HG02981 (cell line): Measurements from ENCODE around the gene HAPLN1.
"Not testable (repeated sequence)": the region's sequence is repeated elsewhere in the genome, so short reads cannot be mapped to it uniquely, and the experiment has no call there.

Experiments used
- ATAC-seq: cut with Tn5 transposase; IDR thresholded peaks from one replicate; pipeline ENCODE4 v1.9.1; 2021; ENCODE audit warnings: mild to moderate bottlenecking, moderate library complexity; ENCODE audit not compliant: unreplicated experiment

Gene HAPLN1

DNA sequence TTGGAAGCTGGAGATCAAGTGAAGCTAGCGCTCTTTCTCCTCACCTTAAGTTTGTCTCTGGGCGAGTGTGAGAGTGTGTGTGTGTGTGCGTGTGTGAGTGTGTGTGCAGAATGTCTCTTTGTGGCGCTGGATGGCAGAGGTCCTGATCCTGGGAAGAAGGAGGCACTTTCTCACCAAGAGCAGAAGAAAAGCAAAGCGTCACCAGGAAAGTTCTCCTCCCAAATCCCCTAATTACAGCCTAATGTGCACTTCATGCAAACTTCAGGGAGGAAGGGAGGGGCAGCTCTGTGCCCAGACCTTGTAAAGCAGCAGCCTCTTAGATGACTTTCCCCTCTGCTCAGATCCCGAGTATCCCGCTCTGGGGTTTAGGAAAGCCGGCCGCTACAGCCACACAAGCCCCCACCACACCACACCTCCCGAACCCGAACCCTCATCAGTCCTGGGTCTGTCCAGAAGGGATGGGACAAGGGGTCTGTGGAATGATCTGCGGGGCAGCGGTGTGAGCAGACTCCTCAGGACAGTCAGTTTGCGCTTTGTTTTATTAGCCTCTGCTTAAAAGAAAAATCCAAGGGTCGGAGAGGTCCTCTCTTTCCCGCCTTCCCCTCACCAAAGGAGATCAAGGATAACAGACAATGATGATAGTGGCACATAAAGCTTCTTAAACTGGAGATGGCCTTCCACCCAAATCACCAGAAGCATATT is at the start of gene HAPLN1:
Gene HAPLN1 (minus strand): TSS at position 20 of the 702 bp plus-strand sequence. CDS start 47,332 bp downstream, outside the sequence.
- no peak for ATAC-seq

DNA sequence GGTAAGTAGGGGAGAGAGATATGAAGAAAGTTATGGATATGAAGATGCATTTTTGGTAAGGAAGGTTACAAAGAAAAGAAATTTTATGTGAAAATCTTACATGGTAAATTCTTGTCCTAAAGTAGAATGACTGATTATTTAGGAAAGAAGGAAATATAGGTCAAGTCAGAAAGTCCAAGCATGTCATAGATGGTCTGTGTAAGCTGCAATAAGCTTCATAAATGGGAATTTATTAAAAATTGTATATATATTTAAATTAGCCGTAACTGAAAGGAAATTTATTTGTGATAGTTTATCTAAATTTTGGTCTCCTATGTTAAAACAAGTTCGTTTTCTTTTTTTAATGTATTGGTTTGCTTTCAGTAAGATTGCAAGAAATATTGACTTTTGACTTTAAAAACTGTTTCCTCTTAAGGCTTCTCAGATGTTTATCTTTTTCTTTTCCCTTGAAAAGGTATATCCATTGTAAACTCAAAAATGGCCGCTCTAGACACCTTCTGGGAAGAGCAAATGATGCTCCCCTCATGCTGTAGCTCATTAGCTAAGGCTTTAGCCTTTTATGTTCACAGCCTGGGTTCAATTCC is 46.8 kb upstream of the HAPLN1 start:
- ATAC-seq = no peak

GRCh38 chr5:83764101-83764500 is 43.4 kb upstream of the HAPLN1 start:
- no peak for ATAC-seq

- no peak for ATAC-seq
Observed at GRCh38 chr5:83760579-83760978, 39.9 kb upstream of the HAPLN1 start.

- no peak for ATAC-seq
Observed at GRCh38 chr5:83752700-83753099, 32.0 kb upstream of the HAPLN1 start.

DNA sequence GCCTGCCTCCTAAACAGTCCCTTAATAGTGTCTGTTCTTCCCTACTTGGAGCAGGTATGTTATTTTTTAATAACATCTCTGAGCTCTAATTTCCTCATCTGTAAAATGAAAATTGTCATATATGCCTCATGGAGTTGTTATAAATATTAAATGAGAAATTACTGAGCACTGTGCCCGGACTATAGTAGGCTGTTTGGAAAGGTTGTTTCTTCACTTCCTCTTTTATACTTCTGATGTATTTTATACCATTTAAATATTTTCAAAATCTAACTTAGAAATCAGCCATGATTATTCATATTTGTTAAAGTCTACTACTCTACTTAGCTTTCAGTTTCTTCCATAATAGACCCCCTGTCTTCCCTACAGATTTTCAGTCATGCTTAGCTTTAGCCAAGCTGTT is 30.5 kb upstream of the HAPLN1 start:
- ATAC-seq = no peak

- ATAC-seq = no peak
Observed at GRCh38 chr5:83750749-83751148, 30.1 kb upstream of the HAPLN1 start.

DNA sequence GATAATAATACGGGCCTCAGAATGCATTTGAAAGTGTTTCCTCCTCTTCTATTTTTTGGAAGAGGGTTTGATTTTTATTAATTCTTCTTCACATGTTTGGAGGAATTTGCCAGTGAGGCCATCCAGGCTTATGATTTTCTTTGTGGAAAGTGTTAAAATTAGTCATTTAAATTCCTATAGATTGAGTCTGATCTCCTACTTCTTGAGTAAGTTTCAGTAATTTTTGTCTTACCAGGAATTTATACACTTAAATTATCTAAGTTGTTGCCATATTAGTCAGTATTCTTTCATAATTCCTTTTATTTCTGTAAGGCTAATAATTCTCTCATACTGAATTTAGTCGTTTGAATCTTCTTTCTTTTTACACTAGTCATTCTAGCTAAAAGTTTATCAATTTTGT is 25.2 kb upstream of the HAPLN1 start:
- no peak for ATAC-seq

GRCh38 chr5:83744821-83745220 is 24.2 kb upstream of the HAPLN1 start:
- ATAC-seq = no peak

DNA sequence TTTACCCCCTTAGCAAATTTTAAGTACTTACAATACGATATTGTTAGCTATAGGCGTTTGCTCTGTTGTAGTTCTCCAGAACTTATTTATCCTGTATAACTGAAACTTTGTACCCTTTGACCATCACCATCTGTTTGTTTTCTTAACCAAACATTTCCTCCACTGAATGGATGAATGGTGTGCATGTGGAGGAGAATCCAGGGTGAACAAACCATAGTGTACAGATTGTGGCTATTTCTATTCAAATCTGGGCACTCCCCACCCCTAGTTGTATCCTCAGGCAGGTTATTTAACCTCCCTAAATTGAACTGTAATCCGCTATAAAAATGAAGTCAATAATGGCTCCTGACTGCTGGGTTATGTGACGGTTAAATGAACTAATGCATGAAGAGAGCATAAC is 21.4 kb upstream of the HAPLN1 start:
- ATAC-seq = no peak

DNA sequence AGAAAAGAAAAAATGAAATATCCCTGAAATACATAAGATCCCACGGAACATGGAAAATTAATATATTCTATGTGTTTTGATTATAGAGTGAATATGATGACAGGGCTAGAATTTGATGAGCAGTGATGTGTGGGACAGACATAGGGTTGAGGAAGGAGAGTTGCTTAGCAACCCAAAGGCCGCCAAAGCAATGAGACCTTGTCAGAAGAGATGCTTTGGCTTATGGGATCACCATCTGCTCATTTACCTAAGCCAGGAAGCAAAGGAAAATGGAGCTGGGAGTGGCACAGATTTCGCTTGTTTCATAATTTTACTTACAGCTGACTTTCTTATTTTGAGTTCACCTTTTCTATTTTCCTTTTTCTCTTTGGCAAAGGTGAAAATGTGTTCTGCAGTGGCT is 20.9 kb upstream of the HAPLN1 start:
- no peak for ATAC-seq

DNA sequence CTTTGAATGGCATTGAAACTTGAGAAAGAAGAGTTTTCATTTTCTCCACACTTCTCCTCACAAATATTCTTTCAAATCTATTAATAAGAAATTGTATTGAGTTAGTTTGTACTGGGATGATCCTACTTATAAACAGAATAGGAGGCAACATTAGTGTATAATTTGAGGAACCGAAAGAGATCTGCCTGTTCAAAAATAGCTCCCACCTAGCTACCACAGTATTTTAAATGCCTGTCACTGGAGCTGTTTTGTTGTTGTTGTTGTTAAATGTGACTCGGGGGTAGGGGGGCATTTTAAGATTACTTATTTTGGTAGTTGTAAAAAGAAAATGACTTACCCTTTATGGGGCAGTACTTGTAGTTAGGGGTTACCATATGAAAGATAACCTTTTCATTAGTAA is 20.1 kb upstream of the HAPLN1 start:
- ATAC-seq = no peak

DNA sequence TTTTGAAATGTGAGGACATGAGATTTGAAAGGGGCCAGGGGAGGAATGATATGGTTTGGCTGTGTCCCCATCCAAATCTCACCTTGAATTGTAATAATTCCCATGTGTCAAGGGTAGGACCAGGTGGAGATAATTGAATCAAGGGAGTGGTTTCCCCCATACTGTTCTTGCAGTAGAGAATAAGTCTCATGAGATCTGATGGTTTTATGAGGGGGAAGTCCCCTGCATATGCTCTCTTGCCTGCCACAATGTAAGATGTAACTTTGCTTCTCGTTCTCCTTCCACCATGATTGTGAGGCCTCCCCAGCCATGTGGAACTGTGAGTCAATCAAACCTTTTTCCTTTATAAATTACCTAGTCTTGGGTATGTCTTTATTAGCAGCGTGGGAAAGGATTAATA is 15.5 kb upstream of the HAPLN1 start:
- ATAC-seq = not testable (repeated sequence)

DNA sequence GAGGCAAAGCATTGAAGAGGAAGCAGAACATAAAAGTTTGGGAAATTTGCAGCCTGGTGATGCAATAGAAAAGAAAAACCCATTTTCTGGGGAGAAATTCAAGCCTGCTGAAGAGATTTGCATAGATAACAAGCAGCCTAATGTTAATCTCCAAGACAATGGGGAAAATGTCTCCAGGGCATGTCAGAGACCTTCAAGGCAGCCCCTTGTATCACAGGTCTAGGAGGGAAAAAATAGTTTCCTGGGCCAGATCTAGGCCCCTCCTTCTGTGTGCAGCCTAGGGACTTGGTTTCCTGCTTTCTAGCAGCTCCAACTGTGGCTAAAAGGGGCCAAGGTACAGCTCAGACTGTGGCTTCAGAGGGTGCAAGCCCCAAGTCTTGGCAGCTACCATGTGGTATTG is 14.4 kb upstream of the HAPLN1 start:
- ATAC-seq = not testable (repeated sequence)

- ATAC-seq = no peak
Observed at GRCh38 chr5:83731638-83732037, 11.0 kb upstream of the HAPLN1 start.

GRCh38 chr5:83729362-83729761 is 8.7 kb upstream of the HAPLN1 start:
- no peak for ATAC-seq

GRCh38 chr5:83726912-83727311 is 6.3 kb upstream of the HAPLN1 start:
- no peak for ATAC-seq

- no peak for ATAC-seq
Observed at GRCh38 chr5:83724935-83725334, 4.3 kb upstream of the HAPLN1 start.

- ATAC-seq = no peak
Observed at GRCh38 chr5:83724001-83724400, 3.3 kb upstream of the HAPLN1 start.

DNA sequence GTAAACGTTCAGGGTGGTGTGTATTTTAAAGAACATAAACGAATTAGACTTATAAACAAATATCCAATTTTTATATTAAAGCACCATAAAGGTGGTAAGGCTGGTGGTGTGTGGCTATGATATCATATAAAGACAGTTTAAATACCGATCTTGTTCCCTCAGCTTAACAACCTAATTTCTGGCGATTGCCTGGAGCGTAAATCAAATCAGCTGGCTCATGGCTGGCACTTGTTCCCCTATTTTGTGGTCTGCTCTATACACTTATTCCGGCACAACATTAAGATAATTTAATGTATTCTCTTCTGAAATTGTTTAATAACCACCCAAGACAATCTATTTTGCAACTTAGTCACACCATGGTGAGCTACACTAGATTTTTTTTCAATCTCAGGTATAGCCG is 2.4 kb upstream of the HAPLN1 start:
- ATAC-seq = no peak

- ATAC-seq = peak; percentile 48
Observed at GRCh38 chr5:83721953-83722901, 1.6 kb upstream of the HAPLN1 start.
